Heart right ventricle (tissue), 16 donors: Measurements from ENCODE around the gene CFAP70. TPM values are rescaled to one million over a fixed set of nuclear protein-coding genes. Genes with fewer than 3 reads are reported as not detected.

ENCODE experiments used
- ATAC-seq, 8 donors: fragments of 200-7000 bp; cut with Tn5 transposase; one replicate each; pipeline ENCODE4 v1.9.1; 2020; ENCODE audit warnings: mild to moderate bottlenecking in 8 of 8, moderate library complexity in 8 of 8, moderate number of reproducible peaks in 1 of 8
- DNase-seq, 2 donors: peaks; one replicate each; pipeline ENCODE4 v3.0.0-alpha.2; 2020
- H3K27ac ChIP-seq, 10 donors: fragments of 200-600 bp; sonication (generic) in 2 of 10; one replicate each; pipeline versions ENCODE4 v1.5.0 to v1.8.0; 2020 to 2022; ENCODE audit warnings: mild to moderate bottlenecking in 3 of 10
- H3K27me3 ChIP-seq, 7 donors: fragments of 200-600 bp; one replicate each; pipeline ENCODE4 v1.8.0; 2021 to 2022; ENCODE audit warnings: mild to moderate bottlenecking in 2 of 7
- H3K36me3 ChIP-seq, 9 donors: fragments of 200-600 bp; sonication (generic) in 1 of 9; one replicate each; pipeline versions ENCODE4 v1.5.0 to v1.8.0; 2020 to 2022; ENCODE audit warnings: mild to moderate bottlenecking in 2 of 9
- H3K4me1 ChIP-seq, 9 donors: fragments of 200-600 bp; sonication (generic) in 1 of 9; one replicate each; pipeline versions ENCODE4 v1.5.0 to v1.8.0; 2020 to 2022; ENCODE audit warnings: mild to moderate bottlenecking in 4 of 9
- H3K4me3 ChIP-seq, 10 donors: fragments of 200-600 bp; sonication (generic) in 2 of 10; one replicate each; pipeline versions ENCODE4 v1.5.0 to v1.8.0; 2020 to 2022; ENCODE audit warnings: mild to moderate bottlenecking in 7 of 10, moderate library complexity in 2 of 10
- H3K9me3 ChIP-seq, 11 donors: fragments of 200-600 bp in 10 of 11; sonication (generic) in 2 of 11; one replicate each; pipeline versions ENCODE4 v1.5.0 to v1.8.0; 2013 to 2022; ENCODE audit warnings: mild to moderate bottlenecking in 2 of 11, control low read depth in 1 of 11, moderate library complexity in 1 of 11
- CTCF ChIP-seq, 9 donors: fragments of 200-600 bp; sonication (generic) in 2 of 9; IDR thresholded peaks; one replicate each; pipeline versions ENCODE4 v1.5.0 to v1.8.0; 2021 to 2022; ENCODE audit warnings: antibody characterized with exemption in 9 of 9, mild to moderate bottlenecking in 5 of 9, moderate library complexity in 1 of 9
- WGBS, 2 donors: extraction: QIAGEN DNeasy Blood & Tissue Kit; methylation state at CpG; one replicate each; pipeline ENCODE4 v1.1.7; 2013; ENCODE audit warnings: inconsistent platforms in 1 of 2; 5-methylcytosine and 5-hydroxymethylcytosine counted together
- intact Hi-C, 10 donors: fragments of 100-400 bp; cut with DNase I; formaldehyde crosslinking; loops; one replicate each; pipeline versions ENCODE4 v1.11.1 to v1.14.2; 2022
- polyA plus RNA-seq, 2 donors: library from polyadenylated mRNA; stranded (reverse); fragments of 200-250 nt; gene quantifications; one replicate each; pipeline ENCODE4 v1.2.3, GENCODE V29; 2013
- total RNA-seq, 10 donors: library from RNA; stranded (reverse); fragmentation: NEBNext Ultra II Directional in 3 of 10; extraction: Animal tissue kit (Norgen Biotek cat#: 25700) in 3 of 10; gene quantifications; one replicate each; pipeline versions ENCODE4 v1.2.1 to v1.2.4, GENCODE V29; 2021 to 2023
- donor health status: Arrhythmogenic right ventricular cardiomyopathy.
- donor health status: ischemic (EF 13 %, LVEDD 7.1; RV severe dilation, severe dysfunction).
- donor health status: healthy with polysubstance abuse.
- donor health status: DM: no; HTN: yes; CAD: no.
- donor health status: DM: no; HTN: no; CAD: no.
- donor health status: ischemic (EF 25% LVEDD 6.9; RV normal size, moderate dysfunction).
- donor health status: ischemic (EF 25% LVEDD 5.7; RV mildly dilated, moderate dysfunction).
- donor health status: healthy.
- donor health status: DM: yes; HTN: yes; CAD: no.
- donor health status: Ischemic cardiomyopathy.
- donor health status: ischemic (EF 35%, LVEDD 5.7; RV mildly dilated, moderate dysfunction).
- donor health status: nonischemic (EF 11% LVEDD 7.7; RV severe dilation, severe dysfunction).
- donor health status: DM: yes; HTN: yes; CAD: no.
- donor health status: PGD.
- donor health status: ischemic (EF 29% LVEDD 5.4; RV normal size, mild dysfunction).
- donor health status: nonischemic (EF 23%, LVEDD 6.1; RV moderate dilation, normal function).

CFAP70 gene
- total and polyA plus RNA-seq, 12 donors: 0.25 to 5.4 (median 1.9) TPM

- no peaks in the 10 kb centered on the region for H3K4me1 ChIP-seq
- no peaks in the 10 kb centered on the region for H3K27me3 ChIP-seq
- 94% methylated on average over 1 of the region's 1 CpG for WGBS, 2 donors
- H3K27ac ChIP-seq: no peak overlapping the region
- ATAC-seq (no peak), DNase-seq (no peak)
- H3K9me3 ChIP-seq: peaks cover 0 to 13% (median 0%) of the 10 kb centered on the region in 11 donors
- intact Hi-C loops: no loop called here
- TF ChIP-seq CTCF (IDR thresholded peaks at IDR 0.05): no peak
- peaks cover 0 to 18% (median 0%) of the 10 kb centered on the region in 9 donors for H3K36me3 ChIP-seq
- no peak overlapping the region for H3K4me3 ChIP-seq
Observed at GRCh38 chr10:73287441-73287840, 71.2 kb downstream of the CFAP70 start.

- intact Hi-C loops: no loop called here
- no peaks in the 10 kb centered on the region for H3K27me3 ChIP-seq
- no peak overlapping the region for H3K4me3 ChIP-seq
- WGBS, 2 donors: 83 to 93% methylated on average over 3 of the region's 3 CpGs
- TF ChIP-seq CTCF (IDR thresholded peaks at IDR 0.05): no peak
- H3K4me1 ChIP-seq: no peaks in the 10 kb centered on the region
- H3K27ac ChIP-seq: no peak overlapping the region
- ATAC-seq (no peak), DNase-seq (no peak)
- H3K36me3 ChIP-seq: no peaks in the 10 kb centered on the region
- H3K9me3 ChIP-seq: peaks cover 0 to 6% (median 0%) of the 10 kb centered on the region in 11 donors
Observed at GRCh38 chr10:73281097-73281496, 77.6 kb downstream of the CFAP70 start.

- intact Hi-C loops: no loop called here
- no peaks in the 10 kb centered on the region for H3K27me3 ChIP-seq
- no peak overlapping the region for H3K4me3 ChIP-seq
- no peak for TF ChIP-seq CTCF (IDR thresholded peaks at IDR 0.05)
- H3K36me3 ChIP-seq: no peaks in the 10 kb centered on the region
- ATAC-seq (no peak), DNase-seq (no peak)
- peaks cover 0 to 4% (median 0%) of the 10 kb centered on the region in 11 donors for H3K9me3 ChIP-seq
- no peak overlapping the region for H3K27ac ChIP-seq
- 85 to 92% methylated on average over 2 of the region's 2 CpGs for WGBS, 2 donors
- H3K4me1 ChIP-seq: no peaks in the 10 kb centered on the region
Observed at GRCh38 chr10:73264423-73264822, 94.2 kb downstream of the CFAP70 start.

- intact Hi-C loops: no loop called here
- Histone ChIP-seq H3K9me3 (peaks cover 0 to 10% (median 0%) of the 10 kb centered on the region in 11 donors), H3K36me3 (no peaks in the 10 kb centered on the region), H3K4me3 (no peak overlapping the region), H3K4me1 (no peaks in the 10 kb centered on the region), H3K27me3 (no peaks in the 10 kb centered on the region), H3K27ac (no peak overlapping the region)
- DNase-seq (no peak), ATAC-seq (no peak)
- TF ChIP-seq CTCF (IDR thresholded peaks at IDR 0.05): peak in 7 of 9 donors; percentile 26 to 56 (median 44)
- 37 to 56% methylated on average over 1 of the region's 1 CpG for WGBS, 2 donors
Observed at GRCh38 chr10:73263693-73264347, 94.8 kb downstream of the CFAP70 start.
